Frontal cortex (tissue), 4 donors: ENCODE results near the gene DFFB. TPM values are rescaled to one million over a fixed set of nuclear protein-coding genes. Genes with fewer than 3 reads are reported as not detected.

Experiments
- DNase-seq, 2 donors: peaks; one replicate each; pipeline ENCODE4 v3.0.0; 2012; ENCODE audit warnings: low spot score in 2 of 2
- FAIRE-seq: peaks from 2 replicates; lab custom pipeline; 2012; peaks lifted over from hg19 to GRCh38; lab: Jason Lieb, UNC
- total RNA-seq: library from RNA; depleted of rRNA; stranded (reverse); fragments of >200 nt; gene quantifications from one replicate; pipeline ENCODE4 v1.2.3, GENCODE V29; 2014
- donor health status: control.
- donor health status: control.
- donor health status: control.

Gene DFFB
- total RNA-seq, 1 donor from 2014 or later, result 11.0 TPM

- FAIRE-seq, result no peak
- DNase-seq, result peak in 1 of 2 donors; percentile 44
Measured at GRCh38 chr1:3827813-3828307, 29.4 kb upstream of the DFFB start.

GRCh38 chr1:3828391-3828790 lies 28.9 kb upstream of the DFFB start:
- DNase-seq (no peak), FAIRE-seq (no peak)

- FAIRE-seq (no peak), DNase-seq (no peak)
Measured at GRCh38 chr1:3831689-3832088, 25.6 kb upstream of the DFFB start.

GRCh38 chr1:3834701-3835100 lies 22.6 kb upstream of the DFFB start:
- no peak for FAIRE-seq
- no peak for DNase-seq

GRCh38 chr1:3836421-3836820 lies 20.9 kb upstream of the DFFB start:
- DNase-seq, result no peak
- no peak for FAIRE-seq

GRCh38 chr1:3837200-3837599 lies 20.1 kb upstream of the DFFB start:
- no peak for DNase-seq

GRCh38 chr1:3837685-3838084 lies 19.6 kb upstream of the DFFB start:
- FAIRE-seq, result no peak
- no peak for DNase-seq

More at GRCh38 chr1:3837200-3837599, 20.1 kb upstream of the DFFB start:
- no peak for FAIRE-seq

GRCh38 chr1:3838788-3839187 lies 18.5 kb upstream of the DFFB start:
- DNase-seq, result no peak
- no peak for FAIRE-seq

- DNase-seq (no peak), FAIRE-seq (no peak)
Measured at GRCh38 chr1:3841491-3841890, 15.8 kb upstream of the DFFB start.

GRCh38 chr1:3842912-3843311 lies 14.4 kb upstream of the DFFB start:
- FAIRE-seq, result no peak
- no peak for DNase-seq

- no peak for FAIRE-seq
- DNase-seq, result no peak
Measured at GRCh38 chr1:3846541-3846940, 10.7 kb upstream of the DFFB start.

- DNase-seq (no peak), FAIRE-seq (no peak)
Measured at GRCh38 chr1:3847081-3847480, 10.2 kb upstream of the DFFB start.

GRCh38 chr1:3850857-3851256 lies 6.4 kb upstream of the DFFB start:
- DNase-seq (no peak), FAIRE-seq (no peak)

GRCh38 chr1:3851292-3851691 lies 6.0 kb upstream of the DFFB start:
- DNase-seq (no peak), FAIRE-seq (no peak)

GRCh38 chr1:3852091-3852490 lies 5.2 kb upstream of the DFFB start:
- no peak for FAIRE-seq
- no peak for DNase-seq

GRCh38 chr1:3852711-3853485 lies 4.4 kb upstream of the DFFB start:
- DNase-seq (no peak), FAIRE-seq (no peak)

GRCh38 chr1:3857791-3858129 lies 484 bp downstream of the DFFB start:
- DNase-seq, result no peak
- no peak for FAIRE-seq

- FAIRE-seq, result no peak
- DNase-seq, result peak; percentile 59 to 60
Measured at GRCh38 chr1:3858231-3858981, 1.1 kb downstream of the DFFB start.

GRCh38 chr1:3863231-3863935 lies 6.1 kb downstream of the DFFB start:
- DNase-seq (no peak), FAIRE-seq (no peak)

GRCh38 chr1:3864884-3865283 lies 7.6 kb downstream of the DFFB start:
- no peak for FAIRE-seq
- no peak for DNase-seq
